IPS DF 4.7 (cell line): ENCODE measurements around the gene ZBTB32.
A peak's percentile ranks its signal among the peaks of the same experiment; 100 is the strongest.

ENCODE experiments used
- DNase-seq: peaks from one replicate; pipeline ENCODE4 v3.0.0-alpha.2; 2013; ENCODE audit warnings: low spot score; ENCODE audit errors: extremely low read depth

The ZBTB32 gene

DNA sequence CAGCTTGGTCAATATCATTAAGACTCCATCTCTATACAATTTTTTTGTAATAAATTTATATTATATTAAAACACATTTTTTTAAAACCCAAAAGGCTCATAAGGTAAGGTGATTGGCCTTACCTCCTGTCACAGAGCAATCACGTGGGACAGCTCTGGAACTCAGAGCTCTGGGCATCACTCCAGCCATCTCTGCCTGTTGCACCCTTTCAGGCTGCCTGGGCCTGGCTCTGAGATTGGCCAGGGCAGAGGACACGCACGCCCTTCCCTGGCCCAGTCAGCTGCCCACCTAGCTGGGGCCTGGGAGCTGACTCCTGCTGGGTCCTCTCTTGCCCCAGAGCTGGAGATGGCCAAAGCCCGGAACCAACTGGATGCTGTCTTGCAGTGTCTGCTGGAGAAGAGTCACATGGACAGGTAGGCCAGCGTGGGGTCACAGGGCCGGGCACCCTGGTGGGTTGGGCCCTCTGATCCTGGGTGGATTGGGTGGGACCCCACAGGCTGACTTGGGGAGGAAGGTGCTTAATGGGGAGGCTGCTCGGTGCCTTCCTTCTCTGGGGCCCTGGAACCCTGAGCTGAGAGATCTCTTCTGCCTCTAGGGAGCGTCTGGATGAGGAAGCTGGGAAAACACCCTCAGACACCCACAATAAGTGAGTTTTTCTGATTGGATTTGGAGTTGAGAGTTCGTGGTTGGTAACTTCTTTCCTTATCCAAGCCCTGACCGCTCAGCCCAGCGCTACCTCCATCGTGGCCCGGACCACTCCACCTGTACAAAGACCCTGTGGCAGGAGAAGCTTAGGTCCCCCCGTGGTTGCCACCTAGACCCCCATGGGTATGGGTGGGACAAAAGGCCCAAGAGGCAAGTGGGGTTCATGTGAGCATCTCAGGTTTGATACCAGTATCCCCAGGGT, 47.7 kb downstream of the ZBTB32 start:
- DNase-seq = no peak

DNA sequence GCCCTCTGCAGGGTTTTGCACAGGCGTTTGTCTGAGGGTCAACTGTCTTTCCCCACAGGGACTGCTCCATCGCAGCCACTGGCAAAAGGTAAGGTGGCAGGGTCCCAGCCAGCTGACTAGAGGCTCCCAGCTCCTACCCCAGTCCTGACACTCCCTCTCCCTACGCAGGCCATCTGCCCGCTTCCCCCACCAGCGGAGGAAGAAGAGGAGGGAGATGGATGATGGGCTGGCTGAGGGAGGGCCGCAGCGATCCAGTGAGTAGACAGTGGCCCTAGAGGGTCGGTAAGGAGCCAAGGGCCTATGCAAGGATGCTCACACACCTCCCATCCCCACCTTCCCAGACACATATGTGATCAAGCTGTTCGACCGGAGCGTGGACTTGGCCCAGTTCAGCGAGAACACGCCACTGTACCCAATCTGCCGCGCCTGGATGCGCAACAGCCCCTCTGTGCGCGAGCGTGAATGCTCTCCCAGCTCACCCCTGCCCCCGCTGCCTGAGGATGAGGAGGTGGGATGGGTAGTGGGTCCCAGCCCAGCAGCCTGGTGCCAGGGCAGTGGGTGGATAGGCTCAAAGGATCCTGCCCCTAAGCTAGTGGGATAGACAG, 48.5 kb downstream of the ZBTB32 start:
- DNase-seq = no peak

DNA sequence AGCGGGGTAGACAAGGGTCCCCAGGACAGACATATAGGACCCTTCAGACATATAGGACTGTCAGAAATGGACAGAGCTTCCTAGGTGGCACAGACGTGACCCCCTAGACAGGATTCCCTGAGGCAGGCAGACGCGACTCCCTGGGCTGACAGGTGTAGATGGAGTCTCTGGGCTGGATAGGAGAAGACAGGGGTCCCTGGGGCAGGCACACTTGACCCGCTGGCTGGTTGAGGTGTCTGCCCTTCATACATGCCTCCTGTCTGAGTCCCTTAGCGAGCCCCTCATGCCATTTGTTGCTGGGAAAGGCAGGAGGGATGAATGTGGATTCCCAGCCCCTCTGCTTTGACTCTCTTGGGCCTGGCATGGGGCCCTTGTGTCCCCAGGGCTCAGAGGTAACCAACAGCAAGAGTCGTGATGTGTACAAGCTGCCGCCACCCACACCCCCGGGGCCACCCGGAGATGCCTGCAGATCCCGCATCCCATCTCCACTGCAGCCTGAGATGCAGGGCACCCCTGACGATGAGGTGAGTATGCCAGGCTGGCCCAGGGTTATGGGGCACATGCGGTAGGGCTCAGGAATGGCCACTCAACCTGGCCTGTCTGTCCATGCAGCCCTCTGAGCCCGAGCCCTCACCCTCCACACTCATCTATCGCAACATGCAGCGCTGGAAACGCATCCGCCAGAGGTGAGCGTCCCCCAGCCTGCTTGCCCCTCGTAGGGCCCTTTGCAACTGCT, 49.4 kb downstream of the ZBTB32 start:
- no peak for DNase-seq

DNA sequence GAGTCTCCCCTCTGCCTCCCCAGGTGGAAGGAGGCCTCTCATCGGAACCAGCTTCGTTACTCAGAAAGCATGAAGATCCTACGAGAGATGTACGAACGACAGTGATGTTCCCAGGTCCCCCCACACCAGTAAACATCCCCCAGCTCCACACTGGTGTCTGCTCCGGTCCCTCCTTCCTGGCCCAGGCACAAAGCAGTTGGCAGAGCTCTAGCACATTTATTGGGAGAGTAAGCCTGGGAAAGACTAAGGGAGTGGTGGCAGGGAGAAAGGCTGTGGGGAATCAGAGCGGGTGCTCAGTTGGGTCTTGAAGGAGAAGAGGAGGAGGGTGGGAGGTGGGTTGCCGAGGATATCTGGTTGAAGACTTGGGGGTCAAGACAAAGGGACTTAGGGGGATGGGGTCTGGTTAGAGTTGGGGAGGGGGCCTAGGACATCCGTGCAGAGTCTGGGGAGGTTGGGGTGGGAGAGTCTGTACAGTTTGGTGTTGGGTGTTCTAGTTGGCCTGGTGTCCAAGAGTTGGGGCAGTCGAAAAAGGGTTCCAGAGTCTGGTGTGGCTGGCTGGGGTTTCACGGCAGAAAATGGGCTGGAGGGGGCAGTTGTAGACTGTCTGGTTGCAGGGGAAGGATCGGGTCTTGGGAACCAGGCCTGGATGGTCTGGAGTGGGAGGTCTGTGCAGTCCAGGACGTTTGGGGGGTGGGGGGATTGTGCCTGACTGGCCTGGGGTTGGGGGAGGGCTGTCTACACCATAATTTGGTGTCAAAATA, 50.2 kb downstream of the ZBTB32 start:
- no peak for DNase-seq

DNA sequence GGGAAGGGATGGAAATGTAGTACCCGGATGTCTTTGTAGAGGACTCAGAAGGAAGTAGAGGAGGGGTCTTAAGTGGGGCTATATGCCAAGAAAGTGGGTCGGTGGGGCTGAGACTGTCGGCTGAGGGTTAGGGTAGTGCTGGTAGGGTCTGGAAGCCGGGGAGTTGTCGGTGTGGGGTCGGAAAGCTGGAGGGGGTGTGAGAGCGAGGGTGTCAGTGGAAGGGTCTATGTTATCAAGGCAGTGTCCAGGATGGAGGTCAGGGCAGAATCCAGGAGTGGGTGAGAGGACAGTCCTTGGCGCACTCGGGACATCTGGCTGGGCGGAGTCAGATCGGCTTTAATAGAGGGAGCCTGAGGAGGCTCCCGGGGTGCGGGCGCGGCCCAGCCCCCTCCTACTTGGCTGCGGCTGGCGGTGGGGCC, 50.8 kb downstream of the ZBTB32 start:
- DNase-seq = no peak

DNA sequence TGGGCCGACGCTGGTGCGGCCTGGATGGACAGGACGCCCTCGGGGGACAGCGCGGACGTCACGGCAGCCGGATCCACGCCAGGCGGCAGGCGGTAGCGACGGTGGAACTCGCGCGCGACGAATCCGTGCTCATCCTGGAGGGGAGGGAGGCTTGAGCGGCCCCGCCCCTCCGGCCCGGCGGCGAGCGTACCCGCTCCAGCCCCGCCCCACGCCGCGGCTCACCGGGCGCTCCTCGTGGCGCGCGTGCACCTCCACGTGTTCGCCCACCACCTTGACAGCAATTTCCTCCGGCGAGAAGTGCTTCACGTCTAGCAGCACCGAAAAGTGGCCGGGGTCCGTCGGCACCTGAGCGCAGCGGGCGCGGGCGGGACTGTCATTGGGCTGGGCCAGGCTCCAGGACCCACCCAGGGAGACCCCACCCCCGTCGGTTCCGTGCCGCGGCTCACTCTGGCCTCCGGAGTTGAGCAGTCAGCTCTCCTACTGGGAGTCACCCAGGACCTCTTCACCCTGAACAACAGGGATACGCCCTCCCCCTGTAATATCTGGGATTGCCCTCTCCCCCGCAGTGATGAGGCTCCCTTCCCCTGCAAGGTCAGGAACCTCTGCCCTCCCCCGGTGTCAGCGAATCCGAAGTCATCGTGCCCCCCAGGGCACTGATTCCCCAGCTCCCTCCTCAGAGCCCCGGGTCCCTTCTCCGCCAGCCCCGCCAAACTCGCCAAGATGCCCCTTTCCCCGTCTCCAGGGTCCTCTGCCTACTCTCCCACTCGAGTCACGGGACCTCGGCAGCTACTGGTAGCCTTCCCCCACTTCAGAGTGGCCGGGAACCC, 51.4 kb downstream of the ZBTB32 start:
- DNase-seq = no peak

DNA sequence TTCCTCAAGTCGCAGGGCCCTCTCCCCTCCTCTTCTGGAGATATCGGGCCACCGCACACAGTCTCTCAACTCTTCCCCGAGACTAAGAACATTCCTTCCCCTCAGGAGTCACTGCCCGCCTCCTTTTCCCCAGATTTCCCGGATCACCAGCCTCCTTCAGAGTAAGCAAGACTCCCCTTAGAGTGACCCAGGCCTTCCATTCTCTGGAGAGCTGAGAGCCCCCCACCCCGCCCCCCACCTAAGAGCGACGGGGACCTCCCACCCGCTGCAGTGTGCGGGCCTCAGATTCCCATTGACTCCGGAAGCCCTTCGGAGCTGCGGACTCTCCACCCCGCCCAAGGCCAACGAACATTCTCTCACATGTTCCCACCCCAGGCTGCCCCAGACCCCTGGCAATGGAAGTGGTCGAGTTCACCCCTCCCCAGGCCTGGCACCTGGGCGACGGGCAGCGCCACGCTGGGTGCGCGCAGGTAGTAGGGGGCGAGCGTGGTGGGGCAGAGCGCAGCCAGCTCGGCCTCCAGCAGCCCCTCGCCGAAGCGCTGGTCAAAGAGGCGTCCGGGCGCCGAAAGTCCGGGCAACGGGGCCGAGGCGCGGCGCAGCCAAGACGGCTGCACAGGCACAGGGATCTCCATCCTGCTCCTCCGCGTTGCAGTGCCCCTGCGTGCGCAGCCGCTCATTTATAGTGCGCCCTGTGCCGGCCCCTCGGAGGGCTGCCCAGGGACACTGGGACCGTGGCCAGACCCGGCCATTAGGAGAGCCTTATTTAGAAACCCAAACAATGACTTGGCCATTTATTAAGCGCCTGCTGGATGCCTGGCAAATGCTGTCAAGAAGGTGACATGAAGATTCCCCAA, 52.2 kb downstream of the ZBTB32 start, which contains the start of gene HSPB6:
HSPB6 (minus strand) TSS at position 653 of the 854 bp plus-strand sequence; CDS start at position 632, 21 bp downstream.
- DNase-seq = no peak

DNA sequence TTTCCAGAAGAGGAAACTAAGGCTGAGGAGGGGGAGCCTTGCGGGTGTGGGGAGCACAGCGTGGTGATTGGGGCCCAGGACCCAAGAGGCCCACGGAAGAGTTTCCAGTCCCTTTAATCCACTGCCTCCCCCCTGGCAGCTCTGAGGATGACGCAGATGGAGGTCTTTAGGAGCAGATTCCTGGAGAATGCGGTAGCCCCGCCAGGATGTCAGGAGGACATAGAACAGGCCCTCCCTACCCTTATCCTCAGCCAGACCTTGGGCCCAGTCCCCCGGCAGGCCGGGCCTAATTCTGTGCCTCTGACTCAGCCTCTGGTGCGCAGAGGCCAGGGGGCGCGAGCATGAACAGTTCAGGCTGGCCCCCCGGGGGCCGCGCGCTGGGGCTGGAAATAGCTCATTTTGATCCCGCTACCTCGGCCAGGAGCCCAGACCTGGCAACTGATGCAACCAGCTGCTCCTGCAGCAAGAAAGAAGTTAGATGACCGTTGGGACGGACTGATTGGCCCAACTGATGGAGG, 52.9 kb downstream of the ZBTB32 start:
- no peak for DNase-seq

DNA sequence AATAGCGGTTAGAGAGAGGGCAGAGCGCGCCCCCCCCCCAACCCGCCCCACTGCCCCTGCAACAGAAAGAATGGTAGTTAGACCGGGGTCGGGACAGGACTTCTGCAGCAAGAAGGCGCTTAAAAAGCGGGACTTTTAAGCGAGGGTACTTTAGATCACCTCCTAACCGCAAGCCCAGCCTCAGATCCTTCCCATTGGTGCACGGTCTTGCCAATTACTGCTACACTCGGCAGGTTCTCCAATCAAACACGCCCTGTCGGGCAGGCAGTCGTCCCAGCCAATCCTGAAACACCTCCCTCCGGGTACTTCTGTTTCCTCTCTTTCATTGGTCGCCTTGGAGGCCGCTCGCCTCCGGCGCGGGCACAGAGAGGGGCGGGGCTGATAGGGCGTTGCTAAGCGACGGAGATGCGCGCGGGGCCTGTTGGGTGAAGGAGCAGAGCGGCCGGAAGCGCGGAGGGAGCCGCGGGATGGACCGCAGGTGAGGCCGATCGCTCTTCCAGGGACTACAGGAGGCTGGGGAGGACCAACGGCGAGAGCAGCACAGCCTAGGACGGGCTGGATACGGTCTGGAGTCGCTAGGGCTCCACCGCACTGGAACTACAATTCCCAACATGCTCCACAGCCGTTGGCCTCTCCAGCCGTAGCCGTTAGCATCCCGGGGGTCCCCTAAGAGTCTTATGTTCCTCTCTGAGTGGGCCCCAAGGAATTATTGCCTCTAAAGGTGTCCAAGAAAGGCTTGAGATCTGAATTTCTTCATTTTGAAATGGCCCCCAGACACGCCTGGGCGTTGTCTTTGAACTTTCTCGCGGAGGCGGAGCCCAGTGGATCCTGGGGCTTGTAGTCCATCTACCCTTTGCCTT, 53.6 kb downstream of the ZBTB32 start, which contains the start of gene PROSER3:
PROSER3 (plus strand) TSS at position 428 of the 860 bp plus-strand sequence; CDS start at position 468, 40 bp downstream.
- peak; percentile 97 for DNase-seq

DNA sequence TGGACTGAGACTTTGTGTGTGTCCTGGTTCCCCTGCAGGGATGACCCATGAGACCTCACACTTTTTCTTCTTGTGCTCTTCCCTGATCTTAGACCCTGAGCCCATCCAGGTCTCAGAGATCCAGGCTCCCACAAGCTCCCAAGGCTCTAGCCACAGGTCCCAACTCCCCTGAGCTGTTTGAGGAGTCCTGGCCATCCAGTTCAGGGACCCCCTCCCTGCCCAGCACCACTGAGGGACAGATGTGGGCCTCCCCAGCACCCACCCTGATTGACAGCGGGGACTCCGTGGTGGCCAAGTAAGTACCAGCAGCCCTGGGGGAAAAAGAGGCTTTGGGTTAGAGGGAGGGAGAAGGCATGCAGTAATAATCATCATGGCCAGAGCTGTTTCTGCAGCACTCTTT, 55.3 kb downstream of the ZBTB32 start:
- no peak for DNase-seq

DNA sequence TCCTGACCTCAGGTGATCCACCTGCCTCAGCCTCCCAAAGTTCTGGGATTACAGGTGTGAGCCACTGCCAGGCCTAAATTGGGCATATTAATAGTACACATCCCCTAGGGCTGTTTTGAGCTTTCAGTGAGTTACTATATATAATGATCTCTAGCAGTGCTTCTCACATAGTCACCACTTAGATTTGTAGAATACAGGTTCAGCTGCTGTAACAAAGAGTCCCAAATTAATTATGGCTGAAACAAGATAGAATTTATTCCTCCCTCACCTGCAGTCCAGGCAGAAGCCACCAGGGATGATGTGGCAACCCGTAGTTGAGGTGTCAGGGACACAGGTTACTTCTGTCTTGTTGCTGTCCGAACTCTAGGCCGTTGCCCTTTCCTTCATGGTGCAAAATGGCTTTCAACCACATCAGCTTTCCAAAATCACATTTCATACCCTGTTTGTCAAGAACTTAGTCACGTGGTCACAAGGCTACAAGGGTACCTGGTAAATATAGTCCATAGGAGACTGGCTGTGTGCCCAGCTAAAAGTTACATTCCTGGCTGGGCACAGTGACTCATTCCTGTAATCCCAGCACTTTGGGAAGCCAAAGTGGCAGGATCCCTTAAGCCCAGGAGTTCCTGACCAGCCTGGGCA, 56.5 kb downstream of the ZBTB32 start:
- DNase-seq = no peak

DNA sequence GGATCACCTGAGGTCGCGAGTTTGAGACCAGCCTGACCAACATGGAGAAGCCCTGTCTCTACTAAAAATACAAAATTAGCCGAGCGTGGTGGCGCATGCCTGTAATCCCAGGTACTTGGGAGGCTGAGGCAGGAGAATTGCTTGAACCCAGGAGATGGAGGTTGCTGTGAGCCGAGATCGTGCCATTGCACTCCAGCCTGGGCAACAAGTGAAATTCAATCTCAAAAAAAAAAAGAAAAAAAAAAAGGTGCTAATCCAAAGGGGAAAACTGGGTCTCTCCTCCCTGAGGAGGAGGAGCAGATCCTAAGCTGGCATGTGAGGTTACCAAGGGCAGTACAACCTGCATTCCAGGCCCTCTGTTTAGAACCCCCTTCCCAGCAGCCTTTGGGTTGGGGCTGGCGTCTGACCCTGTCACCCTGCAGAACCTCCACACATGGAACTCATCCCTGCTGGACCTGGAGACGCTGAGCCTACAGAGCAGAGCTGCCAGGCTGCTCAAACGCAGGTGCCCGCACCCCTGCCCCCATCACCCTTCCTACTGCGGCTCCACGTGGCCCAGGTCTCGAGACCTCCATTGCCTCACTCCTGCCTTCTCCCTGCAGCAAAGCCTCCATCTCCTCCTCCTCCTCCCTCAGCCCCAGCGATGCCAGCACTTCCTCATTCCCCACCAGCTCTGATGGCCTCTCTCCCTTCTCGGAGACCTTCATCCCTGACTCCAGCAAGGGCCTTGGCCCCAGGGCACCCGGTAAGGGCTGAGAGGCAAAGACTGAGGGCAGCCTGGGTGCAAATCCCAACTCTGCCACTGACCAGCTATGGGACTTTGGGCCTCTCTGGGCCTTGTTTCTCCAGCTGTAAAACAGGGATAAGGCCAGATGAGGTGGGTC, 60.3 kb downstream of the ZBTB32 start:
- DNase-seq = no peak
